ENCODE results near the gene METAP1D. TPM values are rescaled to one million over a fixed set of nuclear protein-coding genes. Genes with fewer than 3 reads are reported as not detected.

Gene METAP1D
- total RNA-seq, 5 donors from 2014 or later (not counting 1 experiment from before 2014, with no cell fraction given): 7.6 to 11.4 (median 10.1) TPM

DNA sequence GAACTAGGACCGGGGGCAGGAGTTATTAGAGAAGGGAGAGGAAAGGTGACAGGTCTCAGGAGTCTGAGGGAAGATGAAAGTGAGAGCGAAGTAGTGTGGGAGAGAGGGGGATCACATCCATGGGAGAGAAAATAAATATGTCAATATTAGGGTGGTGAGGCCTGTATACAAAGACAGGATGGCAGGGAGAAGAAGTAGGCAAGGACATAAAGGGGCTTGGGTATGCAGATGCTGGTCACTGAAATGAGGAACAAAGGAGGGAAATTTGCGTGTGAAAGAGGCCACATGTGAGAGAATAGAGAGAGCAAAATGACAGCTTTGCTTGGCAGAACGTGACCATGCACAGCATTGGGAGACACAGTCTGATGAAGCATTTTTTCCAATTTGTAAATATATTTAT, 13.6 kb downstream of the METAP1D start:
- H3K4me1 ChIP-seq (ENCODE audit: control insufficient read depth in 1 of 2, extremely low read depth in 1 of 2, insufficient read depth in 2 of 2, low read length in 2 of 2): peaks cover 0 to 13% of the 10 kb centered on the region in 2 experiments
- no peak overlapping the region for H3K4me3 ChIP-seq (ENCODE audit: control insufficient read depth in 1 of 2, extremely low read depth in 1 of 2, low read length in 1 of 2)
- ATAC-seq (replicated peaks in 1 of 4) (no peak), DNase-seq (no peak)
- no peaks in the 10 kb centered on the region for H3K36me3 ChIP-seq (ENCODE audit: control insufficient read depth in 2 of 2, extremely low read depth in 1 of 2, insufficient read depth in 1 of 2, low read length in 1 of 2)
- 95% methylated on average over 2 of the region's 4 CpGs for WGBS (ENCODE audit: insufficient coverage)
- Mint-ChIP-seq H3K9me3 (no peaks in the 10 kb centered on the region), H3K27ac (no peak overlapping the region), H3K4me3 (no peak overlapping the region), H3K36me3 (peaks cover 16% of the 10 kb centered on the region), H3K4me1 (peaks cover 12 to 27% (median 14%) of the 10 kb centered on the region in 3 donors), H3K27me3 (no peaks in the 10 kb centered on the region)
- H3K27ac ChIP-seq (ENCODE audit: low read length): no peak overlapping the region
- POLR2A ChIA-PET: no interaction called here
- no peaks in the 10 kb centered on the region for H3K9me3 ChIP-seq
- CTCF ChIA-PET: no interaction called here
- no peaks in the 10 kb centered on the region for H3K27me3 ChIP-seq (replicated peaks in 1 of 2; ENCODE audit: control insufficient read depth in 2 of 2, extremely low read depth in 1 of 2, insufficient read depth in 2 of 2, low read length in 1 of 2)

DNA sequence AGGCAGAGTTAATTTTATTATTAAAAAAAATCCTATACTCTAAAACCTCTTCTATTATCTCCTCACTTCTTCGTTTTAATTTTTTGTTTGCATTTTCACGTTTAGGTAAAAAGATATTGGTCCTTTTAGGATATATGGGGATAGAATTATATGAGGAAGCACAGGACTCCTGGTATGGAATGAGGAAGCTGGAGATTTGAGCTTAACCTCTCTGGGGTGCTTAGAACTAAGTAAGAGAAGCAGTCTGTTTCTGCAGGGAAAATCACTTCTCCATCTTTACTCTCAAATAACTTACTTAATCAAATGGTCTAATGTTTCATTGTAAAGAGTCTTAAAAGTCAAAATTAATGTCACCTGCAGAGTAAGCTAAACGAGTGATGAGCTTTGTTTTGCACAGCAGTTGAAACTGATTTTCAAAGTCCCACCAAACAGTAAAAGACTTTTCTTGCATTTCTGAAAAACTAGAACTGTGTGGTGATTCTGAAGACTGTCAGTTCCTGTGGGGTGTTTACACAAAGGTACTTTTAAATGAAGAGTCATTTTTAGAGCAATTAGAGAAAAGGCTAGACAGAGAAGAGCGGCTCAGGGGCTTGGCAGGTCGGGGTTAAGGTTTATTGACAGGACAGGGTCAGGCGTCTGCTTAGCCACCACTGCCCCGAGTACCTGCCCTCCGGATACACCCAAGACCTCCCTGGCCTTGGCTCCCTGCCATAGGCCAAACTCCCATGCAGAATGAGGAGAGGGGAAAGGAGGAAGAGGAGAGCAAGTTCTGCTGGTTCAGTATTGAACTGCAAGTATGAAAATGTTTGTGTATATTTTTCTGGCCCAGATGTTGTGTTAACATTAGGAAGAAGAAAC, 21.6 kb downstream of the METAP1D start:
- ATAC-seq (replicated peaks in 1 of 4) (no peak), DNase-seq (no peak)
- H3K27me3 ChIP-seq (replicated peaks in 1 of 2; ENCODE audit: control insufficient read depth in 2 of 2, extremely low read depth in 1 of 2, insufficient read depth in 2 of 2, low read length in 1 of 2): no peaks in the 10 kb centered on the region
- no peak overlapping the region for H3K27ac Mint-ChIP-seq
- no peaks in the 10 kb centered on the region for H3K36me3 ChIP-seq (ENCODE audit: control insufficient read depth in 2 of 2, extremely low read depth in 1 of 2, insufficient read depth in 1 of 2, low read length in 1 of 2)
- ChIA-PET CTCF (interaction anchor here in 1 of 2 donors (0.7 kb wide), 1 partner anchor 223 kb away, joined by 4 read pairs; no protein-coding TSS in a partner anchor), POLR2A (no interaction called here)
- H3K4me1 ChIP-seq (ENCODE audit: control insufficient read depth in 1 of 2, extremely low read depth in 1 of 2, insufficient read depth in 2 of 2, low read length in 2 of 2): no peaks in the 10 kb centered on the region
- no peaks in the 10 kb centered on the region for H3K4me1 Mint-ChIP-seq
- no peak overlapping the region for H3K4me3 ChIP-seq (ENCODE audit: control insufficient read depth in 1 of 2, extremely low read depth in 1 of 2, low read length in 1 of 2)
- H3K27me3 Mint-ChIP-seq: no peaks in the 10 kb centered on the region
- H3K27ac ChIP-seq (ENCODE audit: low read length): no peak overlapping the region
- no peaks in the 10 kb centered on the region for H3K9me3 ChIP-seq
- no peaks in the 10 kb centered on the region for H3K9me3 Mint-ChIP-seq
- peaks cover 8% of the 10 kb centered on the region for H3K36me3 Mint-ChIP-seq
- 67% methylated on average over 3 of the region's 8 CpGs for WGBS (ENCODE audit: insufficient coverage)
- H3K4me3 Mint-ChIP-seq: no peak overlapping the region

- Histone ChIP-seq H3K4me3 (ENCODE audit: control insufficient read depth in 1 of 2, extremely low read depth in 1 of 2, low read length in 1 of 2) (no peak overlapping the region), H3K36me3 (ENCODE audit: control insufficient read depth in 2 of 2, extremely low read depth in 1 of 2, insufficient read depth in 1 of 2, low read length in 1 of 2) (no peaks in the 10 kb centered on the region), H3K4me1 (ENCODE audit: control insufficient read depth in 1 of 2, extremely low read depth in 1 of 2, insufficient read depth in 2 of 2, low read length in 2 of 2) (no peaks in the 10 kb centered on the region), H3K27me3 (replicated peaks in 1 of 2; ENCODE audit: control insufficient read depth in 2 of 2, extremely low read depth in 1 of 2, insufficient read depth in 2 of 2, low read length in 1 of 2) (no peaks in the 10 kb centered on the region), H3K9me3 (no peaks in the 10 kb centered on the region), H3K27ac (ENCODE audit: low read length) (no peak overlapping the region)
- Mint-ChIP-seq H3K9me3 (no peaks in the 10 kb centered on the region), H3K27ac (no peak overlapping the region), H3K4me3 (no peak overlapping the region), H3K27me3 (no peaks in the 10 kb centered on the region), H3K4me1 (no peaks in the 10 kb centered on the region), H3K36me3 (peaks cover 8% of the 10 kb centered on the region)
- CTCF ChIA-PET: no interaction called here
- WGBS (ENCODE audit: insufficient coverage): 100% methylated on average over 1 of the region's 5 CpGs
- POLR2A ChIA-PET: no interaction called here
- no peak for ATAC-seq (replicated peaks in 1 of 4)
- no peak for DNase-seq
These were observed 22.2 kb downstream of the METAP1D start for GRCh38 chr2:172021955-172022354.

DNA sequence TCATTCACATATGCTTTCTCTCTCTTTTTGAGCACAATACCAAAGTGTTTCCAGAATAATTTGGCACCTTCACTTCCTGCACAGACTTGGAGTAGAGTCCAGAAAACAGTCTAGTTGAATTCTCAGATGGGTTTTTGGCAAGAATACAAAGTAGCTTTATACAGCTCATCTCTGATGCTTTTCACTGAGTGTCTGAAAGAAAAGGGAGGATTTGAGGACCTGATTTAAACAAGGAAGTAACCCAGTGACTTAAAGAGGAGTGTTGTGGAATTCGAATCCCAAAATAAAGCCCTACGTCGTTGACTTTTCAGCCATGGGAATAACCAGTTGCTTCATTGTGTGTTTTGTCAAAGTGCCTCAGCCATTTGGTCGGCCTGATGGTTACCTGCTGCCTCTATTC, 31.8 kb downstream of the METAP1D start:
- H3K36me3 Mint-ChIP-seq: peaks cover 4% of the 10 kb centered on the region
- no peak overlapping the region for H3K4me3 ChIP-seq (ENCODE audit: control insufficient read depth in 1 of 2, extremely low read depth in 1 of 2, low read length in 1 of 2)
- H3K4me1 Mint-ChIP-seq: no peaks in the 10 kb centered on the region
- no peaks in the 10 kb centered on the region for H3K9me3 Mint-ChIP-seq
- no peak overlapping the region for H3K4me3 Mint-ChIP-seq
- H3K27me3 ChIP-seq (replicated peaks in 1 of 2; ENCODE audit: control insufficient read depth in 2 of 2, extremely low read depth in 1 of 2, insufficient read depth in 2 of 2, low read length in 1 of 2): no peaks in the 10 kb centered on the region
- no peaks in the 10 kb centered on the region for H3K9me3 ChIP-seq
- CTCF ChIA-PET: no interaction called here
- no peak for DNase-seq
- H3K27me3 Mint-ChIP-seq: no peaks in the 10 kb centered on the region
- POLR2A ChIA-PET: no interaction called here
- no peak overlapping the region for H3K27ac ChIP-seq (ENCODE audit: low read length)
- H3K4me1 ChIP-seq (ENCODE audit: control insufficient read depth in 1 of 2, extremely low read depth in 1 of 2, insufficient read depth in 2 of 2, low read length in 2 of 2): no peaks in the 10 kb centered on the region
- ATAC-seq (replicated peaks in 1 of 4): no peak
- no peak overlapping the region for H3K27ac Mint-ChIP-seq
- 94% methylated on average over 4 of the region's 4 CpGs for WGBS (ENCODE audit: insufficient coverage)
- no peaks in the 10 kb centered on the region for H3K36me3 ChIP-seq (ENCODE audit: control insufficient read depth in 2 of 2, extremely low read depth in 1 of 2, insufficient read depth in 1 of 2, low read length in 1 of 2)

GRCh38 chr2:172038121-172038520, 38.4 kb downstream of the METAP1D start:
- no peaks in the 10 kb centered on the region for H3K4me1 ChIP-seq (ENCODE audit: control insufficient read depth in 1 of 2, extremely low read depth in 1 of 2, insufficient read depth in 2 of 2, low read length in 2 of 2)
- no peaks in the 10 kb centered on the region for H3K27me3 Mint-ChIP-seq
- no peaks in the 10 kb centered on the region for H3K4me1 Mint-ChIP-seq
- DNase-seq: no peak
- POLR2A ChIA-PET: no interaction called here
- no peaks in the 10 kb centered on the region for H3K9me3 Mint-ChIP-seq
- no peak overlapping the region for H3K27ac ChIP-seq (ENCODE audit: low read length)
- H3K36me3 ChIP-seq (ENCODE audit: control insufficient read depth in 2 of 2, extremely low read depth in 1 of 2, insufficient read depth in 1 of 2, low read length in 1 of 2): no peaks in the 10 kb centered on the region
- CTCF ChIA-PET: interaction anchor here in 1 of 2 donors (1.0 kb wide), 1 partner anchor 8 kb away, joined by 9 read pairs; no protein-coding TSS in a partner anchor
- no CpG with 5 or more reads among the region's 3 CpGs for WGBS (ENCODE audit: insufficient coverage)
- ATAC-seq (replicated peaks in 1 of 4): no peak
- H3K4me3 ChIP-seq (ENCODE audit: control insufficient read depth in 1 of 2, extremely low read depth in 1 of 2, low read length in 1 of 2): no peak overlapping the region
- H3K9me3 ChIP-seq: no peaks in the 10 kb centered on the region
- no peak overlapping the region for H3K27ac Mint-ChIP-seq
- H3K4me3 Mint-ChIP-seq: no peak overlapping the region
- no peaks in the 10 kb centered on the region for H3K27me3 ChIP-seq (replicated peaks in 1 of 2; ENCODE audit: control insufficient read depth in 2 of 2, extremely low read depth in 1 of 2, insufficient read depth in 2 of 2, low read length in 1 of 2)
- no peaks in the 10 kb centered on the region for H3K36me3 Mint-ChIP-seq

DNA sequence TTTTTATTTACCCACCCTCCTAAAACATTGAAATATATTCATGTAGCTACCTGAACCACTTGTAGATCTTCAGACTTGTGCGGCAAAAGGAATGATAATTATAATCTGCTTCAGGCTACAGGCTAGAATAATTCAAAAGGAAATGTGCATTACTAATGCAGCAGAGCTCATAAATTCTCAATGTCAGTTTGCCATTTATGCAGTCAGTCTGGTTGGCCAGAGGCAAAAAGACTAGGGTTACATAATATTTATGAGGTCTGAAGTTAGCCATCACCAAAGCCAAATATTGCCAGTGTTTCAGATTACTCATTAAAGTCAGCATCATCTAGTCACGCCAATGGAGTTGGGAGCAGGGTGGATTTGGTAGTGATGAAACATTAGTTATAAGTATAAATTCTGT, 38.9 kb downstream of the METAP1D start:
- Histone ChIP-seq H3K9me3 (no peaks in the 10 kb centered on the region), H3K27ac (ENCODE audit: low read length) (no peak overlapping the region), H3K4me3 (ENCODE audit: control insufficient read depth in 1 of 2, extremely low read depth in 1 of 2, low read length in 1 of 2) (no peak overlapping the region), H3K36me3 (ENCODE audit: control insufficient read depth in 2 of 2, extremely low read depth in 1 of 2, insufficient read depth in 1 of 2, low read length in 1 of 2) (no peaks in the 10 kb centered on the region), H3K27me3 (replicated peaks in 1 of 2; ENCODE audit: control insufficient read depth in 2 of 2, extremely low read depth in 1 of 2, insufficient read depth in 2 of 2, low read length in 1 of 2) (no peaks in the 10 kb centered on the region), H3K4me1 (ENCODE audit: control insufficient read depth in 1 of 2, extremely low read depth in 1 of 2, insufficient read depth in 2 of 2, low read length in 2 of 2) (no peaks in the 10 kb centered on the region)
- Mint-ChIP-seq H3K27me3 (no peaks in the 10 kb centered on the region), H3K4me1 (no peaks in the 10 kb centered on the region), H3K27ac (no peak overlapping the region), H3K4me3 (no peak overlapping the region), H3K36me3 (no peaks in the 10 kb centered on the region), H3K9me3 (no peaks in the 10 kb centered on the region)
- POLR2A ChIA-PET: no interaction called here
- no CpG with 5 or more reads among the region's 2 CpGs for WGBS (ENCODE audit: insufficient coverage)
- no peak for DNase-seq
- ATAC-seq (replicated peaks in 1 of 4): no peak
- CTCF ChIA-PET: no interaction called here

All from T-cell (primary cell).